ENCODE data around the gene ANTXRL. TPM values are rescaled to one million over a fixed set of nuclear protein-coding genes. Genes with fewer than 3 reads are reported as not detected.

The ANTXRL gene
- total RNA-seq, 4 donors from 2014 or later = not detected

GRCh38 chr10:46318799-46319198, 32.0 kb downstream of the ANTXRL start:
- intact Hi-C loops (cut with DNase I) = no loop called here
- no peak overlapping the region for H3K27ac ChIP-seq
- H3K9me3 ChIP-seq = no peaks in the 10 kb centered on the region
- no peak for DNase-seq
- TF ChIP-seq POLR2A (IDR thresholded peaks at IDR 0.05) (no peak), CTCF (IDR thresholded peaks at IDR 0.05) (no peak)
- peaks cover 0 to 19% (median 0%) of the 10 kb centered on the region in 3 donors for H3K4me1 ChIP-seq
- WGBS, 2 donors = 70 to 78% methylated on average over 4 of the region's 4 CpGs
- no peaks in the 10 kb centered on the region for H3K36me3 ChIP-seq
- H3K4me3 ChIP-seq = no peak overlapping the region
- H3K27me3 ChIP-seq = no peaks in the 10 kb centered on the region

GRCh38 chr10:46319389-46319788, 32.6 kb downstream of the ANTXRL start:
- H3K27ac ChIP-seq = no peak overlapping the region
- no peak for DNase-seq
- peaks cover 0 to 17% (median 0%) of the 10 kb centered on the region in 3 donors for H3K4me1 ChIP-seq
- H3K27me3 ChIP-seq = no peaks in the 10 kb centered on the region
- H3K9me3 ChIP-seq = no peaks in the 10 kb centered on the region
- H3K36me3 ChIP-seq = no peaks in the 10 kb centered on the region
- intact Hi-C loops (cut with DNase I) = no loop called here
- TF ChIP-seq POLR2A (IDR thresholded peaks at IDR 0.05) = no peak
- no peak for TF ChIP-seq CTCF (IDR thresholded peaks at IDR 0.05)
- 74 to 81% methylated on average over 3 of the region's 3 CpGs for WGBS, 2 donors
- no peak overlapping the region for H3K4me3 ChIP-seq

GRCh38 chr10:46321770-46322169, 35.0 kb downstream of the ANTXRL start:
- peaks cover 0 to 8% (median 0%) of the 10 kb centered on the region in 3 donors for H3K4me1 ChIP-seq
- 94 to 96% methylated on average over 4 of the region's 4 CpGs for WGBS, 2 donors

GRCh38 chr10:46323176-46323575, 36.4 kb downstream of the ANTXRL start:
- H3K27me3 ChIP-seq = no peaks in the 10 kb centered on the region
- H3K27ac ChIP-seq = no peak overlapping the region
- DNase-seq = no peak
- H3K36me3 ChIP-seq = no peaks in the 10 kb centered on the region
- H3K4me1 ChIP-seq = peaks cover 0 to 8% (median 0%) of the 10 kb centered on the region in 3 donors
- no peak overlapping the region for H3K4me3 ChIP-seq
- H3K9me3 ChIP-seq = no peaks in the 10 kb centered on the region
- no peak for TF ChIP-seq CTCF (IDR thresholded peaks at IDR 0.05)
- TF ChIP-seq POLR2A (IDR thresholded peaks at IDR 0.05) = no peak
- WGBS, 2 donors = 91 to 92% methylated on average over 4 of the region's 4 CpGs
- intact Hi-C loops (cut with DNase I) = no loop called here

More at GRCh38 chr10:46321770-46322169, 35.0 kb downstream of the ANTXRL start:
- TF ChIP-seq POLR2A (IDR thresholded peaks at IDR 0.05) (no peak), CTCF (IDR thresholded peaks at IDR 0.05) (no peak)
- H3K9me3 ChIP-seq = no peaks in the 10 kb centered on the region
- intact Hi-C loops (cut with DNase I) = no loop called here
- no peaks in the 10 kb centered on the region for H3K36me3 ChIP-seq
- H3K27ac ChIP-seq = no peak overlapping the region
- DNase-seq = no peak
- no peak overlapping the region for H3K4me3 ChIP-seq
- no peaks in the 10 kb centered on the region for H3K27me3 ChIP-seq

- Histone ChIP-seq H3K4me1 (peaks cover 0 to 8% (median 0%) of the 10 kb centered on the region in 3 donors), H3K36me3 (no peaks in the 10 kb centered on the region), H3K27me3 (no peaks in the 10 kb centered on the region), H3K27ac (no peak overlapping the region), H3K4me3 (no peak overlapping the region), H3K9me3 (no peaks in the 10 kb centered on the region)
- 85 to 93% methylated on average over 1 of the region's 1 CpG for WGBS, 2 donors
- intact Hi-C loops (cut with DNase I) = no loop called here
- DNase-seq = no peak
- TF ChIP-seq POLR2A (IDR thresholded peaks at IDR 0.05) (no peak), CTCF (IDR thresholded peaks at IDR 0.05) (peak in 4 of 6 experiments; percentile 16 to 39 (median 28))
These were observed 38.2 kb downstream of the ANTXRL start for GRCh38 chr10:46325021-46325420.

Measured in esophagus squamous epithelium (tissue), 5 donors.